Measurements from ENCODE around the gene KCNC2.

KCNC2 gene

DNA sequence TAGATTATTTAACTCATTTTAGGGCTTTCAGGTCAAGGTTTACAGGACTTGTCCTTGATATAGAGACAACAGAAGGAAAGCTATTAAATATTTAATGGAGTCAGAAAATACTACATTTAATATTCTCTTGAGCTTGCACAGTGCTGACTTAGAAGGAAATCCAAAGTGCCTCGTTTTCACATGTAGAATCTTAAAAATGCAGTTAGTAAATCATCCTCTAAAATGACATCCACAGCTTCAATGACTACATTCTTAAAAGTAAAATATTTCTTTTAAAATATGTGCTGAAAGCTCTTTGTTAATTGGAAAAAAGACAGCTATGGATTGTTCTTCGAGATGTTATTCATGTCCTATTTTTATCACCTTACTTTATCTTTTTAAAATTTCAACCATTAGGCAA is 146.9 kb downstream of the KCNC2 start:
- DNase-seq: no peak
- Histone ChIP-seq H3K27ac (no peak overlapping the region), H3K27me3 (no peaks in the 10 kb centered on the region), H3K4me3 (no peak overlapping the region), H3K36me3 (no peaks in the 10 kb centered on the region), H3K9me3 (no peaks in the 10 kb centered on the region), H3K4me1 (no peaks in the 10 kb centered on the region)
- intact Hi-C loops (cut with DNase I; ENCODE audit: low total_unique reads): no loop called here
- TF ChIP-seq CTCF (IDR thresholded peaks at IDR 0.05): no peak

GRCh38 chr12:75058228-75058627 is 151.4 kb downstream of the KCNC2 start:
- DNase-seq: no peak
- TF ChIP-seq CTCF (IDR thresholded peaks at IDR 0.05): no peak
- intact Hi-C loops (cut with DNase I; ENCODE audit: low total_unique reads): no loop called here

DNA sequence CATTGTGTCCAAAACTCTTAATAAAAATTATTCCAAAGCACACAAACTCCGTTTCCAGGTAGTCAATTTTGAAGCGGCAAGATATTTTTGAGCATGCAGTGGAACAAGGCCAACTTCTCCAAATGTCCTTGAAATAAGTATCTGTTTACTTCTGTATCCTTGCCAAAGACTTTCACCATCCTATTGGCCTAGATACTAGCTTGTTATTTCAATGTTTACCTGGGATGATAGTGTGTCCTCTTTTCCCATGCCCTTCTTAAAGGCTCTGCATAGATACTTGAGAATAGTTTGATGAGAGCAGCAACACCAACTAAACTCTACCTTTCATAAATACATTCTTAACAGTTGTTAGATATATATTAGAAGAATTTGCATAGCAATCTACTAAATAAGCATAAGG is 160.9 kb downstream of the KCNC2 start:
- no peak for TF ChIP-seq CTCF (IDR thresholded peaks at IDR 0.05)
- H3K27me3 ChIP-seq: no peaks in the 10 kb centered on the region
- H3K4me3 ChIP-seq: no peak overlapping the region
- DNase-seq: no peak
- no peak overlapping the region for H3K27ac ChIP-seq
- H3K4me1 ChIP-seq: no peaks in the 10 kb centered on the region
- H3K36me3 ChIP-seq: no peaks in the 10 kb centered on the region
- H3K9me3 ChIP-seq: no peaks in the 10 kb centered on the region
- intact Hi-C loops (cut with DNase I; ENCODE audit: low total_unique reads): no loop called here

More at GRCh38 chr12:75058228-75058627, 151.4 kb downstream of the KCNC2 start:
- no peak overlapping the region for H3K27ac ChIP-seq
- H3K4me1 ChIP-seq: no peaks in the 10 kb centered on the region
- no peaks in the 10 kb centered on the region for H3K27me3 ChIP-seq
- H3K36me3 ChIP-seq: no peaks in the 10 kb centered on the region
- H3K9me3 ChIP-seq: no peaks in the 10 kb centered on the region
- H3K4me3 ChIP-seq: no peak overlapping the region

GRCh38 chr12:75047885-75048525 is 161.6 kb downstream of the KCNC2 start:
- TF ChIP-seq CTCF (IDR thresholded peaks at IDR 0.05): no peak

GRCh38 chr12:75042125-75042524 is 167.5 kb downstream of the KCNC2 start:
- no peaks in the 10 kb centered on the region for H3K36me3 ChIP-seq
- no peaks in the 10 kb centered on the region for H3K27me3 ChIP-seq
- no peak for DNase-seq
- H3K9me3 ChIP-seq: no peaks in the 10 kb centered on the region
- no peak for TF ChIP-seq CTCF (IDR thresholded peaks at IDR 0.05)
- no peak overlapping the region for H3K27ac ChIP-seq
- no peak overlapping the region for H3K4me3 ChIP-seq
- intact Hi-C loops (cut with DNase I; ENCODE audit: low total_unique reads): no loop called here
- H3K4me1 ChIP-seq: no peaks in the 10 kb centered on the region

More at GRCh38 chr12:75047885-75048525, 161.6 kb downstream of the KCNC2 start:
- no peaks in the 10 kb centered on the region for H3K36me3 ChIP-seq
- H3K4me3 ChIP-seq: no peak overlapping the region
- H3K9me3 ChIP-seq: no peaks in the 10 kb centered on the region
- no peaks in the 10 kb centered on the region for H3K4me1 ChIP-seq
- intact Hi-C loops (cut with DNase I; ENCODE audit: low total_unique reads): no loop called here
- DNase-seq: no peak
- H3K27ac ChIP-seq: no peak overlapping the region
- no peaks in the 10 kb centered on the region for H3K27me3 ChIP-seq

DNA sequence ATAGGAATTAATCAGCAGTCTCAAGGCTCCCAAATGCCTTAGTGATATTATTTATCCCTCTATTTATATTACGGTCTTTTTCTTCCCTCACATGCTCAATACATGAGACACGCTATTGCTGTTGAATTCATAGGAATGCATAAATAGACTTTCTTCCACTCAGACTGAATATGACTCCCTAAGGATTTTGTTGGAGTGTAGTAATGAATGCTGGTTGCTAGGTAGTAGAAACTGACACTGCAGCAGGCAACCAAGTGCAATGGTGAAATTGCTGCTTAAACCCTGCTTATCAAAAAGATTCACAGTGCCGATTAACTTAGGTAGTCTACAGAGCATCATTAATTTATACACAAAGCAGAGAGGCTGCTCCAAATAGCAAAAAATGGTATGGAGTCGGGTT is 168.2 kb downstream of the KCNC2 start:
- Histone ChIP-seq H3K4me3 (no peak overlapping the region), H3K27ac (no peak overlapping the region), H3K36me3 (no peaks in the 10 kb centered on the region), H3K27me3 (no peaks in the 10 kb centered on the region), H3K4me1 (no peaks in the 10 kb centered on the region), H3K9me3 (no peaks in the 10 kb centered on the region)
- intact Hi-C loops (cut with DNase I; ENCODE audit: low total_unique reads): no loop called here
- no peak for TF ChIP-seq CTCF (IDR thresholded peaks at IDR 0.05)
- DNase-seq: no peak

All from tibial artery (tissue), 4 donors.